ENCODE measurements around the gene NHSL2. TPM values are rescaled to one million over a fixed set of nuclear protein-coding genes. Genes with fewer than 3 reads are reported as not detected.

Gene NHSL2
- total and polyA plus RNA-seq, 2 experiments from 2014 or later, result 4.7 to 9.5 TPM

DNA sequence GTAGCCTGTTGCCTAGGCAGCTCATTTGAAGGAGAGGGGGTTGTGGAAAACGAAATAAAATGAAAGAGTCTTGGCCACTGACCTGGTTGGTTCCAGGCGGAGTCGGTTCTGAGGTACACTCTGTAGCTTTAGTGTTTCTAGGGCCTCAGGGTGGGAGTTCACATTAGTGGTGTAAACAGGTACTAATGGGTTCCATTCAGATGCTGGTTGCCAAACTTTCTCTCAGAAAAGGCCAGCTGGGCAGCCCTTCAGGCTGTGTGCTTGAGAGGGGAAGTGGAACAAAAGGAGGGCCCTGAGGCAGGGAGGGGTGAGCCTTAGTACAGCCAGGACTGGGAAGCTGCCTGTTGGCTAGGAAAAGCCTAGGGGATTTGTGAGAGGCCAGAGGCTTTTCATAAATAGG is 24.8 kb downstream of the NHSL2 start:
- Histone ChIP-seq H3K27ac (ENCODE audit: low read depth) (peak overlapping the region; percentile 96), H4K20me1 (replicated peaks; ENCODE audit: insufficient read depth) (no peaks in the 10 kb centered on the region), H2AFZ (no peak overlapping the region), H3K4me3 (no peak overlapping the region), H3K79me2 (replicated peaks; ENCODE audit: insufficient read depth) (peaks cover 50% of the 10 kb centered on the region), H3K27me3 (ENCODE audit: insufficient read depth) (no peaks in the 10 kb centered on the region), H3K9me2 (ENCODE audit: insufficient read depth) (no peaks in the 10 kb centered on the region), H3K36me3 (ENCODE audit: insufficient read depth) (no peaks in the 10 kb centered on the region), H3F3A (replicated peaks; ENCODE audit: low read depth) (no peaks in the 10 kb centered on the region), H3K4me2 (peak overlapping the region; percentile 70), H3K4me1 (ENCODE audit: insufficient read depth) (peaks cover 17% of the 10 kb centered on the region)
- Mint-ChIP-seq H3K36me3 (ENCODE audit: low read depth) (no peaks in the 10 kb centered on the region; the same call in 2 of the 3 replicates), H3K9me3 (no peaks in the 10 kb centered on the region), H3K27ac (peak overlapping the region; percentile 89), H3K4me1 (peaks cover 42% of the 10 kb centered on the region), H3K4me3 (0 out of 3 replicates have a peak overlapping the region, but pooled peaks have one; percentile 21), H3K27me3 (ENCODE audit: insufficient read depth, low read depth, poor library complexity) (peaks cover 2% of the 10 kb centered on the region)
- DNase-seq (ENCODE audit: low spot score), result peak; percentile 68
- no peak for TF ChIP-seq EZH2 (IDR thresholded peaks at IDR 0.05; ENCODE audit: low read depth, unreplicated experiment)
- no peak for TF ChIP-seq EZH2phosphoT487 (IDR thresholded peaks at IDR 0.05; ENCODE audit: unreplicated experiment)
- TF ChIP-seq, protein P1, sequence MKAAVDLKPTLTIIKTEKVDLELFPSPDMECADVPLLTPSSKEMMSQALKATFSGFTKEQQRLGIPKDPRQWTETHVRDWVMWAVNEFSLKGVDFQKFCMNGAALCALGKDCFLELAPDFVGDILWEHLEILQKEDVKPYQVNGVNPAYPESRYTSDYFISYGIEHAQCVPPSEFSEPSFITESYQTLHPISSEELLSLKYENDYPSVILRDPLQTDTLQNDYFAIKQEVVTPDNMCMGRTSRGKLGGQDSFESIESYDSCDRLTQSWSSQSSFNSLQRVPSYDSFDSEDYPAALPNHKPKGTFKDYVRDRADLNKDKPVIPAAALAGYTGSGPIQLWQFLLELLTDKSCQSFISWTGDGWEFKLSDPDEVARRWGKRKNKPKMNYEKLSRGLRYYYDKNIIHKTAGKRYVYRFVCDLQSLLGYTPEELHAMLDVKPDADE (IDR thresholded peaks at IDR 0.05), result no peak
- TF ChIP-seq NANOG (IDR thresholded peaks at IDR 0.05; ENCODE audit: borderline replicate concordance), result 0 out of 2 replicates have a peak, but pooled peaks have one; percentile 20
- ATAC-seq, result peak; percentile 98

DNA sequence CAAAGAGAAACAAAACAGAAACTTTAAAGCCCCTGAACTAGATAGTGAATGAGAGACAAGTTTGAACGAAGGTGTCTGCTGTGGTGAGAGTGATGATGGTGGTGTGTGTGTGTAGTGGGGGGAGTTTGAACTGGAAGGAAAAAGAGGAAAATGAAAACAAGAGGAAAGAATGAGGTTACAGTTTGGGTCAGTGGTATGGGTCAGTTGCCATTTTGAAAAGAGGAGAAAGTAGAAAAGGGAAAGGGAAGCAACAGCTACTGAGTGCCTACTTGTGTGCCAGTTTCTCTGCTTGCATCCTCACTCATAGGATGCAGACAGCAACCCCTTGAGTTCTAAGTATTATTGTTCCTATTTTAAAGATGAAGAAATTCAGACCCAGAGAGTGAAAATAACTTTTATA is 26.0 kb downstream of the NHSL2 start:
- DNase-seq (ENCODE audit: low spot score), result no peak
- Histone ChIP-seq H3K79me2 (replicated peaks; ENCODE audit: insufficient read depth) (peaks cover 38% of the 10 kb centered on the region), H3K36me3 (ENCODE audit: insufficient read depth) (no peaks in the 10 kb centered on the region), H3K27me3 (ENCODE audit: insufficient read depth) (no peaks in the 10 kb centered on the region), H2AFZ (no peak overlapping the region), H3F3A (replicated peaks; ENCODE audit: low read depth) (no peaks in the 10 kb centered on the region), H3K4me3 (no peak overlapping the region), H3K4me2 (no peak overlapping the region), H3K27ac (ENCODE audit: low read depth) (no peak overlapping the region), H3K9me2 (ENCODE audit: insufficient read depth) (no peaks in the 10 kb centered on the region), H4K20me1 (replicated peaks; ENCODE audit: insufficient read depth) (no peaks in the 10 kb centered on the region), H3K4me1 (ENCODE audit: insufficient read depth) (peaks cover 17% of the 10 kb centered on the region)
- ATAC-seq, result no peak
- Mint-ChIP-seq H3K4me1 (peaks cover 42% of the 10 kb centered on the region), H3K4me3 (no peak overlapping the region), H3K9me3 (no peaks in the 10 kb centered on the region), H3K27me3 (ENCODE audit: insufficient read depth, low read depth, poor library complexity) (peaks cover 2% of the 10 kb centered on the region), H3K36me3 (ENCODE audit: low read depth) (no peaks in the 10 kb centered on the region; the same call in 2 of the 3 replicates), H3K27ac (peak overlapping the region; percentile 85; the same call in 1 of the 2 replicates)
- TF ChIP-seq EZH2phosphoT487 (IDR thresholded peaks at IDR 0.05; ENCODE audit: unreplicated experiment), result no peak
- TF ChIP-seq STAT1 (IDR thresholded peaks at IDR 0.05; ENCODE audit: unreplicated experiment), result no peak
- no peak for TF ChIP-seq ZNF331 (CRISPR knock-in tag; IDR thresholded peaks at IDR 0.05; ENCODE audit: low read depth)
- TF ChIP-seq NANOG (IDR thresholded peaks at IDR 0.05; ENCODE audit: borderline replicate concordance), result no peak
- TF ChIP-seq, protein P2, sequence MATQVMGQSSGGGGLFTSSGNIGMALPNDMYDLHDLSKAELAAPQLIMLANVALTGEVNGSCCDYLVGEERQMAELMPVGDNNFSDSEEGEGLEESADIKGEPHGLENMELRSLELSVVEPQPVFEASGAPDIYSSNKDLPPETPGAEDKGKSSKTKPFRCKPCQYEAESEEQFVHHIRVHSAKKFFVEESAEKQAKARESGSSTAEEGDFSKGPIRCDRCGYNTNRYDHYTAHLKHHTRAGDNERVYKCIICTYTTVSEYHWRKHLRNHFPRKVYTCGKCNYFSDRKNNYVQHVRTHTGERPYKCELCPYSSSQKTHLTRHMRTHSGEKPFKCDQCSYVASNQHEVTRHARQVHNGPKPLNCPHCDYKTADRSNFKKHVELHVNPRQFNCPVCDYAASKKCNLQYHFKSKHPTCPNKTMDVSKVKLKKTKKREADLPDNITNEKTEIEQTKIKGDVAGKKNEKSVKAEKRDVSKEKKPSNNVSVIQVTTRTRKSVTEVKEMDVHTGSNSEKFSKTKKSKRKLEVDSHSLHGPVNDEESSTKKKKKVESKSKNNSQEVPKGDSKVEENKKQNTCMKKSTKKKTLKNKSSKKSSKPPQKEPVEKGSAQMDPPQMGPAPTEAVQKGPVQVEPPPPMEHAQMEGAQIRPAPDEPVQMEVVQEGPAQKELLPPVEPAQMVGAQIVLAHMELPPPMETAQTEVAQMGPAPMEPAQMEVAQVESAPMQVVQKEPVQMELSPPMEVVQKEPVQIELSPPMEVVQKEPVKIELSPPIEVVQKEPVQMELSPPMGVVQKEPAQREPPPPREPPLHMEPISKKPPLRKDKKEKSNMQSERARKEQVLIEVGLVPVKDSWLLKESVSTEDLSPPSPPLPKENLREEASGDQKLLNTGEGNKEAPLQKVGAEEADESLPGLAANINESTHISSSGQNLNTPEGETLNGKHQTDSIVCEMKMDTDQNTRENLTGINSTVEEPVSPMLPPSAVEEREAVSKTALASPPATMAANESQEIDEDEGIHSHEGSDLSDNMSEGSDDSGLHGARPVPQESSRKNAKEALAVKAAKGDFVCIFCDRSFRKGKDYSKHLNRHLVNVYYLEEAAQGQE (IDR thresholded peaks at IDR 0.05; ENCODE audit: unreplicated experiment), result no peak
- TF ChIP-seq CREB1 (CRISPR knock-in tag; IDR thresholded peaks at IDR 0.05; ENCODE audit: low read depth), result no peak
- TF ChIP-seq, protein P3, sequence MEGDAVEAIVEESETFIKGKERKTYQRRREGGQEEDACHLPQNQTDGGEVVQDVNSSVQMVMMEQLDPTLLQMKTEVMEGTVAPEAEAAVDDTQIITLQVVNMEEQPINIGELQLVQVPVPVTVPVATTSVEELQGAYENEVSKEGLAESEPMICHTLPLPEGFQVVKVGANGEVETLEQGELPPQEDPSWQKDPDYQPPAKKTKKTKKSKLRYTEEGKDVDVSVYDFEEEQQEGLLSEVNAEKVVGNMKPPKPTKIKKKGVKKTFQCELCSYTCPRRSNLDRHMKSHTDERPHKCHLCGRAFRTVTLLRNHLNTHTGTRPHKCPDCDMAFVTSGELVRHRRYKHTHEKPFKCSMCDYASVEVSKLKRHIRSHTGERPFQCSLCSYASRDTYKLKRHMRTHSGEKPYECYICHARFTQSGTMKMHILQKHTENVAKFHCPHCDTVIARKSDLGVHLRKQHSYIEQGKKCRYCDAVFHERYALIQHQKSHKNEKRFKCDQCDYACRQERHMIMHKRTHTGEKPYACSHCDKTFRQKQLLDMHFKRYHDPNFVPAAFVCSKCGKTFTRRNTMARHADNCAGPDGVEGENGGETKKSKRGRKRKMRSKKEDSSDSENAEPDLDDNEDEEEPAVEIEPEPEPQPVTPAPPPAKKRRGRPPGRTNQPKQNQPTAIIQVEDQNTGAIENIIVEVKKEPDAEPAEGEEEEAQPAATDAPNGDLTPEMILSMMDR (conservative IDR thresholded peaks at IDR 0.05; ENCODE audit: low read depth in 2 of 2), result no peak
- TF ChIP-seq ZNF114 (CRISPR knock-in tag; IDR thresholded peaks at IDR 0.05), result no peak
- TF ChIP-seq JUNB (IDR thresholded peaks at IDR 0.05; ENCODE audit: unreplicated experiment), result no peak

Measured in GM23338 (cell line).